Left lung (tissue), 10 donors: ENCODE results near the gene RPTOR. TPM values are rescaled to one million over a fixed set of nuclear protein-coding genes. Genes with fewer than 3 reads are reported as not detected.
A peak's percentile ranks its signal among the peaks of the same experiment; 100 is the strongest.

ENCODE experiments used
- ATAC-seq: fragments of 200-7000 bp; cut with Tn5 transposase; one replicate; pipeline ENCODE4 v1.9.1; 2020; ENCODE audit warnings: moderate library complexity
- DNase-seq, 4 donors: peaks; one replicate each; pipeline ENCODE4 v3.0.0-alpha.2; 2013 to 2020
- H3K27ac ChIP-seq, 2 donors: fragments of 200-600 bp; sonication (generic) in 1 of 2; one replicate each; pipeline versions ENCODE4 v1.5.0 to v1.8.0; 2020 to 2021
- H3K27me3 ChIP-seq, 2 donors: fragments of 200-600 bp; sonication (generic) in 1 of 2; one replicate each; pipeline versions ENCODE4 v1.5.0 to v1.8.0; 2020 to 2021
- H3K36me3 ChIP-seq, 2 donors: fragments of 200-600 bp; sonication (generic) in 1 of 2; one replicate each; pipeline versions ENCODE4 v1.5.0 to v1.8.0; 2020 to 2021
- H3K4me1 ChIP-seq, 2 donors: fragments of 200-600 bp; one replicate each; pipeline ENCODE4 v1.8.0; 2021
- H3K4me3 ChIP-seq, 2 donors: fragments of 200-600 bp; sonication (generic) in 1 of 2; one replicate each; pipeline versions ENCODE4 v1.5.0 to v1.8.0; 2020 to 2021; ENCODE audit warnings: mild to moderate bottlenecking in 1 of 2
- H3K9me3 ChIP-seq, 2 donors: fragments of 200-600 bp; sonication (generic) in 1 of 2; one replicate each; pipeline versions ENCODE4 v1.5.0 to v1.8.0; 2020 to 2021
- intact Hi-C, 2 donors: fragments of 100-400 bp; cut with DNase I; formaldehyde crosslinking; loops; one replicate each; pipeline versions ENCODE4 v1.11.2 to v1.14.2; 2022
- polyA plus RNA-seq, 6 donors: library from polyadenylated mRNA; unstranded; fragments of 120-200 nt; gene quantifications; one replicate each; pipeline ENCODE4 v1.2.1, GENCODE V29; 2013; ENCODE audit not compliant: insufficient read length in 6 of 6
- total RNA-seq, 2 donors: library from RNA; stranded (reverse); fragmentation: NEBNext Ultra II Directional; extraction: Animal tissue kit (Norgen Biotek cat#: 25700); gene quantifications; one replicate each; pipeline ENCODE4 v1.2.1, GENCODE V29; 2021
- TF ChIP-seq, protein P1 (sequence below), 2 donors: fragments of 200-600 bp; sonication (generic) in 1 of 2; IDR thresholded peaks; one replicate each; pipeline versions ENCODE4 v1.5.0 to v1.8.0; 2021; ENCODE audit warnings: antibody characterized with exemption in 2 of 2
- donor health status: DM: no; HTN: yes; CAD: no.
- donor health status: DM: no; HTN: no; CAD: no.

RPTOR gene
- total and polyA plus RNA-seq, 8 donors = 14.2 to 39.2 (median 20.7) TPM

DNA sequence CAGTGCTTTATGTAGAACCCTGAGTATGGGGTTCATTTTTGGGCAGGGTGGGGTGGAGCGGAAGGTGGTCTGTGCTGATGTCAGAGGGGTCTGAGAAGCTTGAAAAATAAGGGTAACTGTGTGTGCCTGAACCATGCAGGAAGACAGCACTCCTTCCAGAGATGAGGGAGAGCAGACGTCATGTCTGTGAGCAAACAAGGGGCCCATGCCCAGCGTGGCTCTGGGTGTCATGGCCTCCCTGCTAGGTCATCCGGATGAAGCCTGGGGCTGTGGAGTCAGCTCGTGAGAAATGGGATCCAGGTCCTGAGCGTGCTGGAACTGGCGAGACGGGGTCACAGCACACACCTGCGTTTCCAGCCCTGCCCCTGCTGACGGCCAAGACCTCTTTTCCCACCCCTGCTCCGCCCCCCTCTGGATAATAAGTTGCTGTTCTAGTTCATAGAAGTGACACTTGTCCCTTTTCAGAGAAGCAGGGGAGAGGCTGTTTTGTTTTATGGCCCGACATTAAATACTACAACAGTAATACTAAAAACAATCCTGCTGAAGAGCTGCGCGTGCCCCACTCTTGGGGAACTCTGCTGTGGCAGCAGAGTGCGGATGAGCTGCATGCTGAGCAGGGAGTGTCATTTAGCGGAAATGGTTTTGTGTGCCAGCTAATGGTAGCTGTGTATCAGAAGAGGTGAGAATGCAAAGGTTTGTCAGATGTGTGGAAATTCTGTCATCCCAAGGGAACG is 92.6 kb downstream of the RPTOR start:
- peak; percentile 73 for ATAC-seq
- Histone ChIP-seq H3K36me3 (no peaks in the 10 kb centered on the region), H3K9me3 (no peaks in the 10 kb centered on the region), H3K4me3 (no peak overlapping the region), H3K27me3 (no peaks in the 10 kb centered on the region), H3K27ac (no peak overlapping the region), H3K4me1 (no peaks in the 10 kb centered on the region)
- TF ChIP-seq, protein P1, sequence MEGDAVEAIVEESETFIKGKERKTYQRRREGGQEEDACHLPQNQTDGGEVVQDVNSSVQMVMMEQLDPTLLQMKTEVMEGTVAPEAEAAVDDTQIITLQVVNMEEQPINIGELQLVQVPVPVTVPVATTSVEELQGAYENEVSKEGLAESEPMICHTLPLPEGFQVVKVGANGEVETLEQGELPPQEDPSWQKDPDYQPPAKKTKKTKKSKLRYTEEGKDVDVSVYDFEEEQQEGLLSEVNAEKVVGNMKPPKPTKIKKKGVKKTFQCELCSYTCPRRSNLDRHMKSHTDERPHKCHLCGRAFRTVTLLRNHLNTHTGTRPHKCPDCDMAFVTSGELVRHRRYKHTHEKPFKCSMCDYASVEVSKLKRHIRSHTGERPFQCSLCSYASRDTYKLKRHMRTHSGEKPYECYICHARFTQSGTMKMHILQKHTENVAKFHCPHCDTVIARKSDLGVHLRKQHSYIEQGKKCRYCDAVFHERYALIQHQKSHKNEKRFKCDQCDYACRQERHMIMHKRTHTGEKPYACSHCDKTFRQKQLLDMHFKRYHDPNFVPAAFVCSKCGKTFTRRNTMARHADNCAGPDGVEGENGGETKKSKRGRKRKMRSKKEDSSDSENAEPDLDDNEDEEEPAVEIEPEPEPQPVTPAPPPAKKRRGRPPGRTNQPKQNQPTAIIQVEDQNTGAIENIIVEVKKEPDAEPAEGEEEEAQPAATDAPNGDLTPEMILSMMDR (IDR thresholded peaks at IDR 0.05) = no peak
- DNase-seq = peak in 1 of 4 donors; percentile 44
- intact Hi-C loops = no loop called here

DNA sequence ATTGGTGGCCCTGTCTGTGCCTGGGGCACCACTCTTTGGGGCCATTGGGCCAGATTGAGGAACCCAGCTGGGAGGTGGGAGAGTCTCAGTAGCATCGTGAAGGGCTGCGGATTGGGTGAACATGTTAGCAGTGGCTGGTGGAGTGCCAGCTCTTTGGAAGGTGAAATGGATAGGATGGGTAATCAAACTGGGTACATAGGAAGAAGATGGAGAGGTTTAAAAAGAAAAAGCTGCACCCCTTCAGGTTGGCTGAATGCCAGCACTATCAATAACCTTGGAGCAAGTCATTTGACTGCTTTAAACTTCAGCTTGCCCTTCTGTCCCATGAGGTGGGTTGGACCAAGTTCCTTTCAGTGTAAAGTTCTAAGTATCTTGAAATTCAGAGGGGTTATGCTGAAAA is 95.0 kb downstream of the RPTOR start:
- H3K4me3 ChIP-seq = no peak overlapping the region
- no peak overlapping the region for H3K27ac ChIP-seq
- DNase-seq (no peak), ATAC-seq (no peak)
- intact Hi-C loops = no loop called here
- no peaks in the 10 kb centered on the region for H3K27me3 ChIP-seq
- TF ChIP-seq, protein P1 (IDR thresholded peaks at IDR 0.05) = no peak
- H3K36me3 ChIP-seq = no peaks in the 10 kb centered on the region
- H3K9me3 ChIP-seq = no peaks in the 10 kb centered on the region
- H3K4me1 ChIP-seq = no peaks in the 10 kb centered on the region

DNA sequence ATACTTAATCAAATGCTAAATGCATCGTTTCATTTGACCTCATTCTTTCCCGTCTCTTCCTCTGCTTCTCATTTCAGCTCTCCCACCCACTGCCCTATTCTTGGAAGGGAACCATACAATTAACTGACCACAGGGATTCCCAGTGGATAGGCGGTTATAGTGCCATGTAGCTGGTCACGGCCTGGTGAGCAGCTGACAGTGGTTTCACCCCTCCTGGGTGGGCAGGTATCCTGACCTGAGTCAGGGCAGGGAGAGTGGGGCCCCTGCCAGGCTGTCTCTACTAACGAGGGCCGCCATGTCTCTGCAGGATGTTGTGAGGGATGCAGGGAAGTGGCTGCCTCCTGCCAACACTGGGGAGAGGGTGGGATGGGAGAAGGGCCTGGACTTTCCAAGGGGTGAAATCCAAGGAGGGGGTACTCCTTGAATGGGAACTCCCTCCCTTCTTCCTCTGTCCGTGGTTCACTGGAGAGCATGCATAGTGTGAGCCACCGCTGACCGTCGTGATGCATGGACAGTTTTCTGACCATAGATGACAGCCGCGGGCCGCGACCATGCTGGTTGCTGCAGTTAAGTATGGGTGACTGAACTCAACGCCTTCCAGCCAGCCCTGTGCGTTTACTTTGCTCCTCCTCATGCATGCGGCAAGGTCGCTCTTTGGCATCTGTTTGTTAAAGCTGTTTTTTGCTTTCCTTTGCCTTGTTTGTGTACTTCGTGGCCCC is 95.9 kb downstream of the RPTOR start:
- intact Hi-C loops = no loop called here
- Histone ChIP-seq H3K27me3 (no peaks in the 10 kb centered on the region), H3K9me3 (no peaks in the 10 kb centered on the region), H3K36me3 (no peaks in the 10 kb centered on the region), H3K4me1 (no peaks in the 10 kb centered on the region), H3K4me3 (no peak overlapping the region), H3K27ac (no peak overlapping the region)
- TF ChIP-seq, protein P1 (IDR thresholded peaks at IDR 0.05) = no peak
- DNase-seq = no peak
- ATAC-seq = no peak

DNA sequence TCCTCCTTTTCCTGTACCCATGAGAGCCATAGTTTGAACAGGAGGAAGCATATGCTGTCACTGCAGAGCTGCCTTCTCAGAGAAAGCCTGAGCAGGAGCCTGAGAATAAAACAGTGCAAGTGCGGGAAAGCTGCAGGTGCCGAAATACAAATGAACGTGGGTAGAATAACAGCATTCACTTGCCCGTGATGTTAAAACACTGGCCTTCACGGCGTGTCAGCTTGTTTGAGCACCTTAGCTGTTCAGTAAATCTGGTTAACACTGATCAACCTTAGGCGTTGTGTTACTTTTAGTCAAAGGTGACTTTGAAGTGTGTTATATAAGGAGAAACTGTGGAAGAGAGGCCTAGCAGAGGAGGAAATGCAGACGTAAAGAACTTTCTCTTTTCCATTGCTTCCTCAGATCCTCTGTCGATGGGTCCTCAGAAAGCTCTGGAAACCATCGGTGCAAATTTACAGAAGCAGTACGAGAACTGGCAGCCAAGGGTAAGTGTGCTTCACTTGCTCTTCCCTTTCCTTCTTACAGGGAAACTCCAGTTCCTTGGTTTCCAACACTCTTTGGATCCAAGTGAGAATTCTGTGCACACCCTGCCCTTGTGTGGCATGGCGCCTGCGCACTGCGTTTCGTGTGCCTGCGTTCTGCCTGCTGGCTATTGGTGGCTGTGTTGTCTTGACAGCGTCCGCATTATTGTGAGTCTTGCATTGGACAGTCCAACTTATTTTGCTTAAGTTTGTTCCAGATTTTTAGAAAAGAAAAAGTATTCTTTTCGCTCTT is 98.9 kb downstream of the RPTOR start:
- ATAC-seq (no peak), DNase-seq (no peak)
- H3K27ac ChIP-seq = no peak overlapping the region
- intact Hi-C loops = no loop called here
- H3K4me3 ChIP-seq = no peak overlapping the region
- H3K9me3 ChIP-seq = no peaks in the 10 kb centered on the region
- TF ChIP-seq, protein P1 (IDR thresholded peaks at IDR 0.05) = no peak
- H3K4me1 ChIP-seq = no peaks in the 10 kb centered on the region
- no peaks in the 10 kb centered on the region for H3K36me3 ChIP-seq
- H3K27me3 ChIP-seq = no peaks in the 10 kb centered on the region

DNA sequence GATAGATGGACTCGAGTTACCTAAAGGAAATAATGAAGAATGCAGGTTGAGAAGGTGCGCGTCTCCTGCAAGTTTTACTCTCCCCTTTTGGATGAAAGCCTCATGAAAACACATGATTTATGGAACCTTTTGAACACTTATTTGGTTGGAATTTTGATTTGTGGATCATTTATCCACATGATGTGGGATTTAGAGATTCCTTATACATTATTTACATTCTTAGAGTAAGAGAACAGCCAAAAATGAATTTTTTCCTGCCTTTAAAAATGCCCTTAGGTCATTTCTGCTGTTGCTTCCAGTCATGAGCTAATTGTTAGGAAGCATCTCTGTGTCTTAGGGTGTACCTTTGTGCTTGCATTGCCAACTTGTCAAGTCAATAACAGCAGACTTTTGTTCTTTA is 99.9 kb downstream of the RPTOR start:
- no peak for ATAC-seq
- intact Hi-C loops = no loop called here
- no peak for DNase-seq
- Histone ChIP-seq H3K27me3 (no peaks in the 10 kb centered on the region), H3K4me1 (peaks cover 0 to 6% of the 10 kb centered on the region in 2 donors), H3K36me3 (no peaks in the 10 kb centered on the region), H3K27ac (no peak overlapping the region), H3K9me3 (no peaks in the 10 kb centered on the region), H3K4me3 (no peak overlapping the region)
- TF ChIP-seq, protein P1 (IDR thresholded peaks at IDR 0.05) = no peak
